HG02623 (cell line): ENCODE data around the gene BTBD7.

Source experiments
- ATAC-seq: cut with Tn5 transposase; IDR thresholded peaks from one replicate; pipeline ENCODE4 v1.9.1; 2021; ENCODE audit warnings: moderate library complexity; ENCODE audit not compliant: unreplicated experiment

The BTBD7 gene

GRCh38 chr14:93329965-93330608 lies 2.7 kb downstream of the BTBD7 start:
- ATAC-seq: no peak

GRCh38 chr14:93328546-93328945 lies 4.3 kb downstream of the BTBD7 start:
- no peak for ATAC-seq

- no peak for ATAC-seq
Measured at GRCh38 chr14:93326196-93326595, 6.6 kb downstream of the BTBD7 start.

DNA sequence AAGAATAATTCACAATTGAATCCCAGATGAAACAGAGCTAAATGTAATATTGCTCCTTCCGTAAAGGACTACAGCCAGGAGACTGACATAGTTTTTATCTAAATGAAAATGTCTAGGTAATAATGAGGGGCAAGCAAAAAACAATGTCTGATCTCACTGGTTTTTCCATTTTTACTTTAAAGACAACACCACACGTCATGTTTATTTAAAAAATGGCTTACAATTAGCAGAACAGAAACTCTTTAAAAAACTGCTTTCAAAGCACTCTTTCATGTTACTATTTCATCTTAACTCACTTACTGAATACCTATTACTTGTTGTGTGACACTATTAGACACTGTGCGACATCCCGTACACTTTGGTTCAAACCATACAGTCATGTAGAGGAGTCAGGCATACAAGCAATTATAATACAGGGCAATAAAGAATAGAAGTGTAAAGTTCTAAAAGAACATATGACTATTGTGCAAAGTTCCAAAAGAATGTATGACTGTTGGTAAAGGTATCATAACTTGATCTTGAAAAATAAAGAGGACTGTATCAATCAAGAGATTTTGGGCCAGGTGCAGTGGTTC lies 9.1 kb downstream of the BTBD7 start:
- no peak for ATAC-seq

GRCh38 chr14:93322929-93323599 lies 9.8 kb downstream of the BTBD7 start:
- no peak for ATAC-seq

DNA sequence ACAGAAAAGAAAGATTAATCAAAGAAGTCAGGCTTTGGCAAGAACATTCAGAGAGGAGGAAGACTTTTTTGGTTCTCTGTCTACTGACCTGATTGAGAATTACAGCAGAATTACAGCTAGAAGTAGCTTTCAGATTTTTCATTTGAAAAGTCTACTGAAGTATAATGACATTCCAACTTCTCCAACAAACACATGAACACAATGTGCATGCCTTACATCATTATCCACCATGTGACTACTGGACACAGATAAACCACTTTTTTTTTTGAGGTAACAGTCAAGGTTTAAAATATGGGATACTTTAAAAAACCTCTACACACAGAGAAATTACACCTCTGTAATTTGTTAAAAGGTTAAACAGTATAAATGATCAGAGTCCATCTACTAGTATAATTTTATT lies 12.3 kb downstream of the BTBD7 start:
- no peak for ATAC-seq

GRCh38 chr14:93319958-93320357 lies 12.9 kb downstream of the BTBD7 start:
- no peak for ATAC-seq

- no peak for ATAC-seq
Measured at GRCh38 chr14:93319494-93319893, 13.3 kb downstream of the BTBD7 start.

DNA sequence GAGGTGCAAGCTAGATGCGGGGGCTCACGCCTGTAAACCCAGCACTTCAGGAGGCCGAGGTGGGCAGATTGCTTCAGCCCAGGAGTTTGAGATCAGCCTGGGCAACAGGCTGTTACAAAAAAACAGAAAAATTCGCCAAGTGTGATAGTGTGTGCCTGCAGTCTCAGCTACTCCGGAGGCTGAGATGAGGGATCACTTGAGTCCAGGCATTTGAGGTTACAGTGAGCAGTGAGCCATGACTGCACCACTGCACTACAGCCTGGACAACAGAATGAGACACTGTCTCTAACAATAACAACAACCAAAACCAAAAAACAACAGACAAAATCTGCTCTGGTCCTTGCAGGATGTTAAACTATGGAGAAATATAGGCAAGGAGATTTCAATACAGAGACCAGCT lies 13.9 kb downstream of the BTBD7 start:
- ATAC-seq: no peak

GRCh38 chr14:93317875-93318807 lies 14.7 kb downstream of the BTBD7 start:
- no peak for ATAC-seq

DNA sequence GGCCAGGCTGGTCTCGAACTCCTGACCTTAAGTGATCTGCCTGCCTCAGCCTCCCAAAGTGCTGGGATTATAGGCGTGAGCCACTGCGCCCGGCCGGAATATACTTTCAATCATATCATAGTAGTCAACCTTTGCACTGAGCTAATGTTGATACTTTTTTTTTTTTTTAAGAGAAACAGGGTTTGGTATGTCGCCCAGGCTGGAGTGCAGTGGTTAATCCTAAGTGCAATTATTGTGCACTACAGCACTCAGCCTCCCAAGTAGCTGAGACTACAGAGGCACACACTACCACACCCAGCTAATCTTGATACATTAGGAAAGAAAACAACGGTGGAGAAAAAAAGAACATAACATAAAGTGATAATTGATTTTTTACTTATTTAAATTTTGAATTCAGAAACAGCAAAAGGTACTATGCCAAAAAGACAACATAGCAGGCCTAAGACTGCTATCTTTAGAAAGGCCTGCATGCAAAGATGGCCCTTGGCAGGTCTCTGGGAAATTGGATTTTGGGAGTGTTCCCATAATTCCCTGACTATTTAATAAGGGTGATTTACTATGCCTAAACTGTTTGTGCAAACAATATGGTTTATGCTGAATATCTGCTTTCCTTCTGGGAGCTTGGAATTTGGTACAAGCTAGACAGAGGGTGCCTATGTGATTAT lies 15.5 kb downstream of the BTBD7 start:
- no peak for ATAC-seq

DNA sequence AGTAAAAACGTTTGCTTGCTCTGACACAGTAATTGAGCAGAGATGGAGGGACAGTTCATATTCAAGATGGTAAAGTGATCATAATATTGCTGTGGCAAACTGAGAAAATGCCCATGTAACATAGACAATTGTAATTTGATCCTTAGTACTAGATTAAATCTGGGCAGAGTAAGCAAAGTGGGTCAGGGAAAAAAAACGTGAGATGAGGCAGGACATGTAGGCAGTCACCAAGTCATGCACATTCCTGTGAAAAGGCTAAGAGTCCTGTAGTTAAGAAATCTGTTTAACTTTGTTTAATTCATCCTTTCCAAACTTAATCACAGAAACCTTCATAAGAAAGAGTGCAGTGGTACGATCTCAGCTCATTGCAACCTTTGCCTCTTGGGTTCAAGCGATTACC lies 16.1 kb downstream of the BTBD7 start:
- no peak for ATAC-seq

GRCh38 chr14:93315575-93315974 lies 17.3 kb downstream of the BTBD7 start:
- no peak for ATAC-seq

DNA sequence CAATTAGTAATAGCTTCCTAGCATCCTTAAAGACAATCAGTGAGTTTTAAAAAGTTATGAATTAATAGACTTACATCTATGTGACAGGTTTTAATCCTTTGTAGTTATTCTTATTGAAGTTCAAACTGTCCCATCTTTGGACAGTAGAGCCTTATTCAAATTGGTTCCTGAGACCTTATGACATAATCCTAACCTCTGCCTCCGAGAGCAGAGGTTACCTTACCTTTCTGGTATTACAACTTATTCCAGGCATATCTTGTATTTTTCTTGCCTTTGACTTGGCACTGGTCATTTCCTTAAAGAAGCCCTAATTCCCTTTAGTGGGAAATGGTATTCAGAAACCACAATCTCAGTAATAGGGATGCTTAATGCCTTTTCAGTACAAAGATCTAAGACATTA lies 21.8 kb downstream of the BTBD7 start:
- no peak for ATAC-seq

DNA sequence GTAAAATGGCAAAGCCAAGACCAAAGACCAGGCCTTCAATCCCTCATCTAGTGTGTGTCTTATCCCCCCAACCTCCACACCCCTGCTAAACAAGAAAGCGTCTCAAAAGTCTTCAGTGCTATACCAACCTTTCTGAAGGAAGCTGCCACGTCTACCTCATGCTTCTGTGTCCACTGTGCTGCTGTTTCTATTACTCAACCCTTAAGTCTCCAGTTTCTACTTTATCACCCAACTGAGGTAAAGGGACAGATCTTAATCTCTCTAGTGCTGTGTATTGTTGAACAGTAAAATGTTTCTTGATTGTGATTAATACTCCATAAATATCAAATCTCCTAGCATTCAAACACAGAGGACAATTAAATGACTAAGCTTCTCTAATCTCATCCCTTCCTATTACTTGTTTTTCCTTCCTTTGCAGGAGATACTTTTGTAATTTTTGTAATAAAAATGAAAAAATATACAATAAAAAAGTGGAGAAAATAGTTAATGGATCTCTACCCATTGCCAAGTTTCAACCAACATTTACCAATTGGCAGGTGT lies 23.3 kb downstream of the BTBD7 start:
- ATAC-seq: no peak

GRCh38 chr14:93308686-93309345 lies 24.0 kb downstream of the BTBD7 start:
- ATAC-seq: no peak

- ATAC-seq: no peak
Measured at GRCh38 chr14:93306812-93307211, 26.0 kb downstream of the BTBD7 start.

DNA sequence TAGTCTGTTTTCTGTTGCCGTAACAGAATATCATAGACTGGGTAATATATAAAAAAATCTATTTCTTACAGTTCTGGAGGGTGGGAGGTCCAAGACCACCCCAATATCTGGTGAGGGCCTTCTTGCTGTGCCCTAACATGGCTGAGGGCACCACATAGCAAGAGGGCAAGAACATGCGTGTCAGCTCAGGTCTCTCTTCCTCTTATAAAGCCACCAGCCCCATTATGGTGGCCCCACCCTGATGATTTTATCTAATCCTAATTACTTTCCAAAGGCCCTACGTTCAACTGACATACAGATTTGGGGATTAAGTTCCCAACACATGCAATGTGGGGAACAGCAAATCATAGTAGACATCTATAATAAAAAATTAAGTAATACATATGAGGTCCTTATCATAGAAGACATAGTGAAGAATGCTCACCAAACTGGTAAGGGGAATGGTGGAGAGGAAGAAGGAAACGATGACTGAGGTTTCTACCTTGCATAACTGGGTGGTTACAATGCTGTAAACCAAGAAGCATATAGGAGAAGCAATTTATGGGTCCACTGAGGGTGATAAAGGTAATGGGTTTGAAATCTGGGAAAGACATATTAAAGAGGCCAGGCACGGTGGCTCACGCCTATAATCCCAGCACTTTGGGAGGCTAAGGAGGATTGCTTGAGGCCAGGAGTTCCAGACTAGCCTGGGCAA lies 27.0 kb downstream of the BTBD7 start:
- ATAC-seq: no peak

DNA sequence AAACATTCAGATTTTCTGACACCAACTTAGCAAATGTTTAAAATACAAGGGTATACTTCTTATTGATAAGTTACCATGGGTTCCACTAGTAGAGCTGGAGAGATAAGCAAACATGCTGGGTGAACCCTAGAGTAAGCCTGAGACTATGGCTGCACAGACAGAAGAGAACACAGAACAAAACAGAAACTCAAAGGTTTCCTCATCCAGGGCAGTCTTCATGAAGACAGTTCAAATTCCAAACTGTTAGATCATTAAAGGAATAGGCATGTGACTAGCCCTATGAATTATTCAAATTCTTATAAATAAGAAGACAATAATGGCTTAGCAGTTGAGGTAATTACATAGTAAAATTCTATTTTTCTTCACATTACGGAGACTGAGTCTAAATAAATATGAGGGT lies 28.1 kb downstream of the BTBD7 start:
- ATAC-seq: no peak

GRCh38 chr14:93303659-93304058 lies 29.2 kb downstream of the BTBD7 start:
- ATAC-seq: no peak
